Adrenal gland (tissue), 5 donors: ENCODE measurements around the gene RGL1.

ENCODE experiments used
- POLR2A ChIP-seq, 2 donors: fragments of 450-650 bp; IDR thresholded peaks; one replicate each; pipeline ENCODE4 v1.6.1; 2017; ENCODE audit warnings: antibody characterized with exemption in 2 of 2, mild to moderate bottlenecking in 2 of 2, moderate library complexity in 1 of 2
- TF ChIP-seq, protein P1 (sequence below), 6 experiments: fragments of 450-650 bp in 4 of 6; fragments of 200-600 bp in 2 of 6; sonication (generic) in 1 of 6; IDR thresholded peaks; 1 replicate in 5 of 6; 2 replicates in 1 of 6; pipeline versions ENCODE4 v1.5.1 to v1.8.0; 2016 to 2021; ENCODE audit warnings: antibody characterized with exemption in 6 of 6, mild to moderate bottlenecking in 2 of 6, moderate library complexity in 1 of 6
- donor health status: DM: no; HTN: no; CAD: no.

DNA sequence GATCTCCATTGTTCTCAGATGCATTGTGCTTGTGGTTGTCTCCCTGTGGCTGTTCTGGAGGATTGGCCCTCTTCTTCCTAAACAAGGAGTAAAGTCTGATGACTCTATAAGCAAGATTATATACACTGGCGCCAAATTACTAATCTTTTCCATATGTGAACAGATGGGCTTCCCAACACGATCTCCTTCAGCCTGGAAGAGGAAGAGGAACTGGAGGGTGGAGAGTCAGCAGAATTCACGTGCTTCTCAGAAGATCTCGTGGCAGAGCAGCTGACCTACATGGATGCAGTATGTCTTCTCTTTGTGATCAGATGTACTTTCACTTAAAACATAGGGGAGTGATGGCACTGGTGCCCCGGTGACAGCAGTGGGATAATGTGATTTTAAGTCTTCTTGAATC, 78.7 kb downstream of the RGL1 start:
- TF ChIP-seq, protein P1, sequence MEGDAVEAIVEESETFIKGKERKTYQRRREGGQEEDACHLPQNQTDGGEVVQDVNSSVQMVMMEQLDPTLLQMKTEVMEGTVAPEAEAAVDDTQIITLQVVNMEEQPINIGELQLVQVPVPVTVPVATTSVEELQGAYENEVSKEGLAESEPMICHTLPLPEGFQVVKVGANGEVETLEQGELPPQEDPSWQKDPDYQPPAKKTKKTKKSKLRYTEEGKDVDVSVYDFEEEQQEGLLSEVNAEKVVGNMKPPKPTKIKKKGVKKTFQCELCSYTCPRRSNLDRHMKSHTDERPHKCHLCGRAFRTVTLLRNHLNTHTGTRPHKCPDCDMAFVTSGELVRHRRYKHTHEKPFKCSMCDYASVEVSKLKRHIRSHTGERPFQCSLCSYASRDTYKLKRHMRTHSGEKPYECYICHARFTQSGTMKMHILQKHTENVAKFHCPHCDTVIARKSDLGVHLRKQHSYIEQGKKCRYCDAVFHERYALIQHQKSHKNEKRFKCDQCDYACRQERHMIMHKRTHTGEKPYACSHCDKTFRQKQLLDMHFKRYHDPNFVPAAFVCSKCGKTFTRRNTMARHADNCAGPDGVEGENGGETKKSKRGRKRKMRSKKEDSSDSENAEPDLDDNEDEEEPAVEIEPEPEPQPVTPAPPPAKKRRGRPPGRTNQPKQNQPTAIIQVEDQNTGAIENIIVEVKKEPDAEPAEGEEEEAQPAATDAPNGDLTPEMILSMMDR (IDR thresholded peaks at IDR 0.05): no peak
- TF ChIP-seq POLR2A (IDR thresholded peaks at IDR 0.05): no peak
